ENCODE data around the gene FSTL4.

Gene FSTL4

DNA sequence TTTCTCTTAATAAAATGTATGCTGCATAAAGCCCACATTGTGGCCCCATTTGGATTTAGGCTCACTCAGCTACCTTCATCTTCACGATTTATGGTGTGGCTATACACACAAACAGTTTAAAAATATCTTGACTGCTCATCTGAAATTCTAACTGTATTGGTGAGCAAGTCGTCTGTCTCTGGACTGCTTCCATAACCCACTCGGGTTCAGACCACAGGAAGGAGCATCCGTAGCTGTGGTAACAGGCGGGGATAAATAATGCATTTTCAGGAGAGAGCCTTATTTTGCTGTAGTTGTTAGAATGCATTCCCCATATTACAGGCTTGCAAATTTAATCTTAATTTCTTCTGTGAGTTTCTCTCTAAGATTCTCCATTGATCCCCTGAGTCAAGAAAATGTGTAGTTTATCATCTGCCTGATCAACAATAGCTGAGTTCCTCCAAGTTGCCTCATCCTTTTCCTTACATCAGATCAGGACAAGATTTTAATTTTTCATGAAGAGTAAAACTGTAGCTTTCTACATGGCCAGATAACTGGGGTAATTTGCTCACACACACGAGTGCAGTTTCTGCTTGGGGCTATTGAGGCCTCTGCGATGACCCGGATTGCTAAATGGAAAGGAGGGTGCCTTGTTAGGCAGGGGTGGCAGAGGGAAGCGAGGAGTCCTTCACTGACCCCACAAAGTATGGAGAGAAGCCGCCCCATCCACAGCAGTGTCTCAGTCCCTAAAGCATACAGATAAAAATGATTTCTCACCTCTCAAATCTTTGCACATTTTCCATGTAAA, 133.9 kb downstream of the FSTL4 start:
- no peak for DNase-seq (ENCODE audit: low spot score)

DNA sequence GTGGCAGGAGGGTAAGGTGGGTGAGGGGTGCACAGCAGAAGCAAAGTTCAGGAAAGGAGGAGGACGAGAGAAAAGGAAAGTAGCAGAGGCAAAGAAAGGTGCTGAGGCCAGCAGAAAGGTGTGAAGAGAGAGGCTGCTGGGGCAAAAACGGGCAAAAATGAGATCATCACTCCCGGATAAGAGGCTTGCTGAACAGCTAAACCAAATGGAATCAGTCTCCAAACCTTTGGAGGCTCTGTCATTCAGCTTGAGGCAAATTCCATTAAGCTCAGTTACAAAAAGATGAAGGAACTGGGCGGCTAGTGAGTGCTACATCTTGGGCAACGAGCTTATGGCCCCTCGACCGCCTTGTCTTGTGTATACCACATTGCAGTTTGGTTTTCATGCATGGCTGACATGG, 136.4 kb downstream of the FSTL4 start:
- no peak for DNase-seq (ENCODE audit: low spot score)

DNA sequence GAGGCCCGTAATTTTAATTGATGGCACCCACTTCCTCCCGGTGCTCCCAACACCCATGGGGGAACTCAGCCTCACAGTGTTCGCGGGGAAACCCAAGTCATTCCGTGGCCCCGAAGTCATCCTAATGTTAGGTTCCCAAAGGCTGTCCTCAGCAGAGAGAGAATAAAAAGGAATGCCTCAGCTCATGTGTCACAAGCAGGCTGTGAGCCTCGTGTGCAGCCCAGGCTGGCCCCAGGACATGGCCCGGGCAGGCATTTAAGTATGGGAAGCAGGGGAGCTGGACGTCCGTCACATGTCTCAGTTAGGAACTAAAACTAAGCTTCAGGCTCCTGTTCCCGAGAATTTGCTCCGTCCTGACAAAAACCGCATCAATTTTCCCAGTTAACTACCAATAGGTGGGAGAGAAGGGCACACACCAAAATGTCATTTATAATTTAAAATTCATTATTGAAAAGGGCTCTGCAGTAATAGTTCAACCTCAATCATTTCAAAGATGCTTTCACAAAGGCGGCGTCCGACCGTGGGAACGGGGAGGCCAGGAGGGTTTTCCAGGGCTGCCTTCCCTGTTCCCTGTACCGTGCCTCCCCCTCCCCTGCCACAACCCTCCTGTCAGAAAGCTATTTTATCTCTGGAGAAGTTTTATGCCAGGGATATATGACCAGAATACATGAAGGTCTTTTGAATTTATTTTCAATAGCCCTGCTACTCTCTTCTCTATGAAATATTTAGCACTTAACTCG, 137.3 kb downstream of the FSTL4 start:
- DNase-seq (ENCODE audit: low spot score) = no peak

GRCh38 chr5:133473291-133473690, 139.1 kb downstream of the FSTL4 start:
- DNase-seq (ENCODE audit: low spot score) = no peak

DNA sequence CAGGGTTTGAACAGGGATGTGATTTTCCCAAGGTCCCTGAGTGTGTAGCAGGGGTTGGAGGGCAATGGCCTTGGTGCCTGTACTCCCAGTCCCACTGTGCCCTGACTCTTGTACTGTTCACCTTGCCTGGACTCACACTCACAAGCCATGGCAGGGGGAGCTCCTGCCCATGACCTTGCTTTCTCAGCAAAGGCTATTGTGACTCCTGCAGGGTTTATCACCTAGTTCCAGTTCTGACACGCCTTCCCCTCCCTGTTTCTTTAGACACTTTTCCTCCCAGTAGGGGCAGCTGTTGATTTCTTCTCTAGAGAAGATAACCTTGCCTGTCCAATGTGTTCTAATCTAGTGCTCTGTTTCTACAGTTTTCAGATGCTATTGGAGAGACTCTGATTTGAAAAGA, 139.5 kb downstream of the FSTL4 start:
- DNase-seq (ENCODE audit: low spot score) = no peak

DNA sequence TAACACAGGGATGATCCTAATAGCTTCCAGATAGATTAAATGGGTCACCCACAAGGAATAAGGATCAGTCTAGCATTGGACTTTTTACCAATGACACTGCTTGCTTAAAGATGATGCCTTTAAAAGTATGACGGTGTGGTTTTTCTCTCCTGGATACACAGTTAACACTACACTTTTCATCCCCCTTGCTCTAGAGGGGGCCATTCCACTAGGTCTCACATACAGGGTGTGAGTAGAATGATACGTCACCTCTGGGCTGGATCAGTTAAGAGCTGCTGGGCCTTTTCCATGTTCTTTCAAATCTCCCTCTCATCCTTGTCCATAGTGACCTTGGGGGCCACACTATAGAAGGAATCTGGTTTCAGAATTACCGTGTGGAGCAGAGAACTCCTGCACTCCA, 140.6 kb downstream of the FSTL4 start:
- DNase-seq (ENCODE audit: low spot score) = no peak

DNA sequence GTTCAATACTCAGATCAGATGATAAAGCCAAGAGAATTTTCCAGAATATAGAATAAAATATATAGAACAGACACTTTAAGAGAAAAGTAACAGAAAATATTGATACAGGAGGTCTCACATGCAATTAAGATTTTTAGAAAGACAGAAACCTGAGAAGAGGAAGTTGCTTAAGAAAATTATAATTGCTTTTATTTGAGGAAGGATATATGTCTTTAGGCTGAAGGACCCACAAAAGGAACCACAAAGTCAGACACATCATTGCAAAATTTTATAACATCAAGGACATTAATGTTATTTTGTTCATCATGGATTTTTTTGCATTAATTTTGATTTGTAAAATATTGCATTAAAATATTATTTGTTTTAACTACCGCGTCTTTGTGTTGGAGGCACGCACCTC, 141.5 kb downstream of the FSTL4 start:
- DNase-seq (ENCODE audit: low spot score) = no peak

- DNase-seq (ENCODE audit: low spot score) = no peak
Observed at GRCh38 chr5:133469846-133470245, 142.5 kb downstream of the FSTL4 start.

DNA sequence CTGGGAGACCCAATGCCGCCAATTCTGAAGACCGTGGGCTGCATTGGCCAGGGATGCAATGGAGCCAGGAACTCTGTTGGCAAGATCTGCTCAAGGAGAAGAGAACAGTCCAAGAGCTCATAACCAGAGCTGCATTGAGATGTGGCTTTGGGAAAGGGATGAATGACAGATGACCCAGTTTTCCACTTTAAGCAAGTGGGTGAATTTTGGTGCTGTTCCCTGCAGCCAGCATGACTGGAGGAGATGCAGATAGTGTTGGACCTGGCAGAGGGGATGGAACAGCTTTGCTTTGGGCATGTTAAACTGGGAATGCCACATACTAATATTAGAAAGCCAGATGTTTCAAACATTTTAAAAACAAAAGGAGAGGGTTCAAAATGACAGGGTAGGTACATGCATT, 143.1 kb downstream of the FSTL4 start:
- DNase-seq (ENCODE audit: low spot score) = no peak

GRCh38 chr5:133468596-133468995, 143.7 kb downstream of the FSTL4 start:
- no peak for DNase-seq (ENCODE audit: low spot score)

GRCh38 chr5:133467826-133468463, 144.4 kb downstream of the FSTL4 start:
- DNase-seq (ENCODE audit: low spot score) = no peak

- DNase-seq (ENCODE audit: low spot score) = no peak
Observed at GRCh38 chr5:133467335-133467779, 145.0 kb downstream of the FSTL4 start.

DNA sequence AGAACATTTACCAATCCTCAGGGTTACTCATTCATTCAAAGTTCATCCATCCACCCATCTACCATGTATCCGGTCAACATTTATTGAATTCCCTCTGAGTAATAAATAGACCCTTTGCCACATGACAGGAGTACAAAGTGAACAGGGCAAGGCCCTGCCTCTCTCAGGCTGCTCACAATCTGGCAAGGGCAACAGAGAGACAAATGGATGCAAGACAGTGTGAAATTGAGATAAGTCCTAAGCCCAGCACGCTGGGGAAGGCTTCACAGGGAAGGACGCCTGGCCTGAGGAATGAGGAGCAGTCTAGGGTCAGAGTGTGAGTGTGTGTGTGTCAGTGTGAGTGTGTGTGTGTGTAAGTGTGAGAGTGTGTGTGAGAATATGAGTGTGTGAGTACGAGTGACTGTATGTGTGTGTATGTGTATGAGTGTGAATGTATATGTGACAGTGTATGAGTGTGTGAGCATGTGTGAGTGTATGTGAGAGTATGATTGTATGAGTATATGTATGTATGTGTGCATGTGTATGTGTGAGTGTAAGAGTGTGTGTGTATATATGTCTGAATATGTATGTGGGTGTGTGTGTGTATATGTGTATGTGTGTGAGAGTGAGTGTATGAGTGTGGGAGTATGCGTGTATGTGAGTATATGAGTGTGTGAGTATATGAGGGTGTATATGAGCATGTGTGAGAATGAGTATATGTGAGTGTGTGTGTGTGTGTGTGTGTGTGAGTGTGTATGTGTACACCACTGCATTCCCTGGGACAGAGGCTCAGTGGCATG, 145.6 kb downstream of the FSTL4 start:
- DNase-seq (ENCODE audit: low spot score) = no peak

DNA sequence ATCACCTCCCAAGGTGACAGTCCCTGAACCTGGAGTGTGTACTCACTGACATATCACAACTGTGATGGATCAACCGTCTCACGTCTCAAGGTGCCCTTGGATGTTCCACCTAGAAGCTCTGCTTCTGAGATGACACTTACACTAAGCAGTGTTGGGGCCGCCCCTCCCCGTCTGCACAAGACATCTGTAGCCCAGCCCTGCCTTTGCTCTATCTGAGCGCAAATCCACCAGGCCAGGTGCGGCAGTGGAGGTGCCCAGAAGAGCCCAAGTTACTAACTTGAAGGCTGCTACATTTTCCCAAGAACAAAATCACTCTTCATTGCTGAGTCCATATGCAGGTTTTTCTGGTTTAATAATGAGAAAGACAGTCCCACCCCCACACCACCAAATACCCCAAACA, 148.3 kb downstream of the FSTL4 start:
- no peak for DNase-seq (ENCODE audit: low spot score)

DNA sequence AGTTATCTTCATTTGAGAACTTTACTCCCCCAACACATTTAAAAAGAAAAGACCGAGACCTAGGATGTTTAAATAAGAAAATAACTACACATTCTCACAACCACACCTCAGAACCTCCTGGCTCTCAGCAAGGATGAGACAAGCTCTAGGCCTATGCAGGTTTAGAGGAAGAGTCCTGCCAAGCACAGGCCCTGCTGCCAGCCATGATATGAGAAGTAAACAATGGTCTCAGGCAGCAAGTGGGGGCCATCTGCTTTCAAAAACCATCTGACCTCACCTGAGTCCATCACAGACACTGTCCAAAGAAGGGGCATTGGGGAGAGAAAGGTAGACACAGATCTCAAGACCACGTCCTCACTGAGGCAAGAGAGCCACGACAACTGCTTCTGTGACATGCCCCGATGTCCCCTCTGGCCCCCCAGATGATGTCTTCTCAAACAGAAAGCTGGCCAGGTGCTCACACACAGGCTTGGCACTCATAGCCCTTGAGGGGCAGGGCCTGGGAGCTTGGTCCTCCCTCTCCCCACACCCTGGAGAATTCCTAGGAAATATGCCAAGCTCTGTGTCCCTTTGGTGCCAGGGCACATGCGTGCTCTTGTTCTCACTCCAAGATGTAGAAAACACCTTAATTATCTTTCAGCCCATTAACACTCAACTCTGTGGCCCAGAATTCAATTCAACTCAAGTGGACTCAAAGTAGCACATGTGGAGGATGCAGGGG, 150.4 kb downstream of the FSTL4 start:
- DNase-seq (ENCODE audit: low spot score) = no peak

DNA sequence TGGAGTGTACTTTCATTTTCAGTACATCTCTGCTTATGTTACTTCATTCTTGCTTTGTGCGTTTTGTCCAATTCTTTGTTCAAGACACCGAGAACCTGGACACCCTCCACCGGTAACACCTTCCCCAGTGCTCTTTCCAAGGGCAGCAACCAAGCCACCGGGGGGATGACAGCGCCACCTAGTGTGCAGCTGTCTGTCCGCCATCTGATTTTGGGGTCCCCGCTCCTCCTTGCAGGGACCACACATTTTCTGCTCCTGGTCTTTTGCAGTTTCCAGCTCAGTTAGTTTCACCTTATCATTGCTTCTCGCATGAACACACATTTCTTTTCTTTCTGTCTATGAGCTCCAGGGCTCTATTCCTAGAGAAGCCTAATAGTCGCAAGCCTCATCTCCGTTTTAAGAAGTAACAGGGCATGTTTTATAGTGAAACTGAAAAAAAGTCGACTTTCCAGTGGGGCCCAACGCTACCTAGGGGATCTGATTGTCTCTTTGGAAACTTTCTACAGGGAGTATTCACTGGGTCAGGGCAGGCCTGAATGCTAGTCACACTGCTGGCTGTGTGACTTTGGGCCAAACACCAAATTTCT, 152.1 kb downstream of the FSTL4 start:
- peak; percentile 79 for DNase-seq (ENCODE audit: low spot score)

- no peak for DNase-seq (ENCODE audit: low spot score)
Observed at GRCh38 chr5:133459474-133460160, 152.7 kb downstream of the FSTL4 start.

DNA sequence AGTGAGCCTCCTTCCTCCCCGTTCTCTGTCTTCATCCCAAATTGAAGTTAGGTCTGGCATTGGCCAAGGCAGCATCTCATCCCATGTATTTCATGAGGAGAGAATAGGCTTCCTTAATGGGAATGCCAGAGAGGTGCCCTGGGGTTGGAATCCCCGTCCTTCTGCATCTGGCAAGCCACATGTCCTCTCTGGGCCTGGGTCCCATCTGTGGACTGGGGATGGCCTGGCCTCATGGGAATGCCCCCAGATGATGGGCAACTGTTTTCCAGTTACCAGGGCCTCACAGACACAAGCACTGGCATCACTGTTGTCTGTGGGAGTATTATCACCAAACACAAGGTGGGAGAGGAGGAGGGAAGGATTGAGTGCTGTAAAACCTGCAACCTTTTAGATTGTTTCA, 153.9 kb downstream of the FSTL4 start:
- no peak for DNase-seq (ENCODE audit: low spot score)

DNA sequence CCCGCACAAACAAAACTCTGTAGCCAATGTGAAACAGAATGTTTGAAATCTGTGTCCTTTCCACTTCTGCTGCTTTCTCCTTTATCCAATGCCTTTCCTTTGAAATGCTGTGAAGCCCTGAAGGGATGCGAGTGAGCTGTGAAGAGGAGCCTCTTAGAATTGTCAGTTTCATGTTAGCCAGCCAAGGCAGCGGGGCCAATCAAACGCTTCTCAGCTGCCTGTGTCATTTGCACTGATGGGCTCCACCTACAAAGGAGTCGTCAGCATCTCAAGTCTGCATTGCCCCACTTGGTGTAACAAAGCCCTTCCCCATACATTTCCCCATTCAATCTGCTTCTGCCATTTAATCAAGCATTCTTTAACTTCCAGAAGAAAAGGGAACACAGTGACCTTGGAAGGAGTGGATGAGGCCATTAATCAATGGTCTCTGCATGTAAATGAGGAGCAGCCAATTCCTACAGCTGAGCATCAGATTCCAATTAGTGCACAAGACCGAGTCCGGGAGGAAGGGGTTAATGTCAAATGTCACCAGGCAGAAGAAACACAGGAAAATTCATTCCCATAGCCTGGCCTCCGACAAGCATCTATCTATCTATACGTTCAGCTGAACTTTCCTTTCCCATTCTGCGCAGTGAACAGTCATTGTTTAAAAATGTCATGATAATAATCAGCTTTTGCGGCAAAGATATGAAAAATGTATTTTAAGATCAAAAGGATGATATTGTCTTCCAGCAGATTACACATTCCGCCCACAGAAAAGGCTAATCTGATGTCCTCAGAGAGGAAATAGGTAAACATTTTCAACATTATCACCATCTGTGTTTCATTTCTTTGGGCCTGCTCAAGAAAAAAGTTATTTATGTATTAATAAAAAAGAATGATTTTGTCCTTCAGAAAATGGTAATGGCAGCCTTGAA, 154.6 kb downstream of the FSTL4 start:
- no peak for DNase-seq (ENCODE audit: low spot score)
